ENCODE results near the gene TBC1D3D. TPM values are rescaled to one million over a fixed set of nuclear protein-coding genes. Genes with fewer than 3 reads are reported as not detected.
"Not testable (repeated sequence)": the region's sequence is repeated elsewhere in the genome, so short reads cannot be mapped to it uniquely, and the experiment has no call there.

Gene TBC1D3D
- total RNA-seq: 0.24 TPM
- long read RNA-seq: 0 reads

DNA sequence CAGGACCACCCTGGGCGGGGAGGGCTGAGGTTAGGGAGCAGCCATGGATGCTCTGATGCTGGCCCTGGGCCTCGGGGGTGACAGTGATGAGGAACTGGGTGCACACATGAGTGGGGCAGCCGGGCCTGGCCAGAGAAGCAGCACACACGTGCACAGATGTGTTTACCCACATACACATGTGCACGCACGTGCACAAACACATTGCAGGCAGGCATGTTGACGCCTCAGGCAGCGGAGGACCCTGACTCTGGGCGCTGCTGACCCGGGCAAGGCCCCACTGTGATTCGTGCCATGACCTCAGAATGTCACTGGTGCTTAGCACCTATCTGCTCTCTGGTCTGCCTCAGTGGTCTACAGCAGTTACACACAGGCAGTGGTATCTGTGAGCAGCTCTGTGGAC lies at the start of gene TBC1D3D:
TSS of gene TBC1D3D (plus strand) at position 301 of the 400 bp plus-strand sequence. CDS start 1,585 bp downstream, outside the sequence.
- ATAC-seq; DNase-seq (ENCODE audit: missing footprints); intact Hi-C loops (cut with DNase I): not testable (repeated sequence)

DNA sequence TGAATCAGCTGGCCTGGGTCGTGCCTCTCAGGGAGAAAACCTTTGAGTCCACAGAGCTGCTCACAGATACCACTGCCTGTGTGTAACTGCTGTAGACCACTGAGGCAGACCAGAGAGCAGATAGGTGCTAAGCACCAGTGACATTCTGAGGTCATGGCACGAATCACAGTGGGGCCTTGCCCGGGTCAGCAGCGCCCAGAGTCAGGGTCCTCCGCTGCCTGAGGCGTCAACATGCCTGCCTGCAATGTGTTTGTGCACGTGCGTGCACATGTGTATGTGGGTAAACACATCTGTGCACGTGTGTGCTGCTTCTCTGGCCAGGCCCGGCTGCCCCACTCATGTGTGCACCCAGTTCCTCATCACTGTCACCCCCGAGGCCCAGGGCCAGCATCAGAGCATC lies 14.8 kb upstream of the TBC1D3D start, which contains the start of gene TBC1D3L:
TSS of gene TBC1D3L (minus strand) at position 101 of the 400 bp plus-strand sequence. CDS start 1,540 bp downstream, outside the sequence.
- intact Hi-C loops (cut with DNase I); ATAC-seq; DNase-seq (ENCODE audit: missing footprints): not testable (repeated sequence)

Other genes with a start within 250 kb of the TBC1D3D start
- not detected for gene TBC1D3K, start 79.6 kb upstream of the TBC1D3D start, total RNA-seq
- gene TBC1D3L, start 14.9 kb upstream of the TBC1D3D start, total RNA-seq: 6.7 TPM
- not detected for gene TBC1D3C, start 64.7 kb downstream of the TBC1D3D start, total RNA-seq
- not detected for gene TBC1D3E, start 124.0 kb downstream of the TBC1D3D start, total RNA-seq
- not detected for gene TBC1D3, start 188.6 kb downstream of the TBC1D3D start, total RNA-seq

Measured in Right ventricle myocardium inferior (tissue), 1 donor.